ENCODE results near the gene PNMA1. TPM values are rescaled to one million over a fixed set of nuclear protein-coding genes. Genes with fewer than 3 reads are reported as not detected.
"Not testable (repeated sequence)": the region's sequence is repeated elsewhere in the genome, so short reads cannot be mapped to it uniquely, and the experiment has no call there.

PNMA1 gene
- total RNA-seq, 2 donors from 2014 or later = 26.7 to 29.2 TPM

DNA sequence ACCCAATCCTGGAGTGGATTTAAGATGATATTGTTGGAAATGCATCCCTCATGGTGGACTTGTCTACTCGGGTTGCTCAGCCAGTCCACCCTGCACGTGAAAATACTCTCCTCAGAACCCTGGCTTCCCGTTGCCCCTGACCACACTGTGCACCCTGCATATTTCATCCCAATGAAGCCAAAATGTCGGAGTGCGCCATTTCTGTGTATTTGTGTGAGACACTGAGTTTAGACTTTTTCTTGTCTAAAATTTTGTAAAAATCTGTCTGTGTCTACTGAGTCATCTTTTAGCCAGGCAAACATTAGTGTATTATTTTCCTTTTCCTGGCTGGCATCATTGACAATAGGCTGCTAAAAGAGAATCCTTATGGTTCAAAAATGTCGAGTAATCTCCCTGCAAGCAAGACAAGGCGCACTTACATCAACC, 485 bp upstream of the PNMA1 start:
- ATAC-seq = no peak
- Mint-ChIP-seq H3K9me3 (no peaks in the 10 kb centered on the region), H3K36me3 (peaks cover 15 to 31% of the 10 kb centered on the region in 2 donors)

GRCh38 chr14:73713206-73713802, 880 bp downstream of the PNMA1 start:
- DNase-seq (ENCODE audit: low spot score in 2 of 2) (no peak), ATAC-seq (peak in 1 of 2 donors; percentile 1)
- Mint-ChIP-seq H3K27ac (peak overlapping the region; percentile 96), H3K9me3 (no peaks in the 10 kb centered on the region), H3K36me3 (peaks cover 15 to 23% of the 10 kb centered on the region in 2 donors)

More for the DNA sequence above, 485 bp upstream of the PNMA1 start:
- no peak for DNase-seq (ENCODE audit: low spot score in 2 of 2)
- peak overlapping the region; percentile 94 to 96 for H3K27ac Mint-ChIP-seq

DNA sequence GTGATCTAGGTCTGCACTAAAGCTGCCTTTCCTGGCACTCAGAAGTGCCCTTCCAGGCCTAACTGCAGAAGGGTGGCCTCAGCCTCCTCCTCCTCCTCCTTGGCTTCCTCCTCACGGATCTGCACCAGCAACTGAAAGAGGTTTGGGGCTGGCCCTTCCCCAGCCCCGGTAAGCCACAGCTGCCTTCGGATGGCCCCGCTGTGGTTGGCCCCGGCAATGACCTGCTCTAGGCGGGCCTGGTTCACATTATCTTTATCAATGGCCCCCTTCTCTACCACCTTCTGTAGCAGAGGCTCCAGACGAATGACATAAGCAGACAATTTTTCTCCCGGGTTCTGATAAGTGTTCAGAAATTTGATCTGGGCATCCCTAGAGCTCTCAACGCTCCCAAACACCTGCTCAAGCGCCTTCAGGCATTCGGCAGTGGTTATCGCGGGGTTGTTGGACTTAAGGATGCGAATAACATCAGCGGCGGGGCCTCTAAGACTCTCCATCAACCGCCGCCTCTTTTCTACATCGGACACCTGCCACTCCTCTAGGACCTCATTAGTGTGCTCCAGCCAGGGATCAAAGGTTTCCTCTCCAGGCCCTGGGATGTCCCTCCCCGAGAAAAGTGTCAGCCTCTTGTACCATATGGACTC, 1.5 kb downstream of the PNMA1 start:
- Mint-ChIP-seq H3K9me3 (no peaks in the 10 kb centered on the region), H3K27ac (peak overlapping the region; percentile 96), H3K36me3 (peaks cover 15 to 19% of the 10 kb centered on the region in 2 donors)
- DNase-seq (ENCODE audit: low spot score in 2 of 2) (peak; percentile 52 to 80), ATAC-seq (peak; percentile 33 to 79)

DNA sequence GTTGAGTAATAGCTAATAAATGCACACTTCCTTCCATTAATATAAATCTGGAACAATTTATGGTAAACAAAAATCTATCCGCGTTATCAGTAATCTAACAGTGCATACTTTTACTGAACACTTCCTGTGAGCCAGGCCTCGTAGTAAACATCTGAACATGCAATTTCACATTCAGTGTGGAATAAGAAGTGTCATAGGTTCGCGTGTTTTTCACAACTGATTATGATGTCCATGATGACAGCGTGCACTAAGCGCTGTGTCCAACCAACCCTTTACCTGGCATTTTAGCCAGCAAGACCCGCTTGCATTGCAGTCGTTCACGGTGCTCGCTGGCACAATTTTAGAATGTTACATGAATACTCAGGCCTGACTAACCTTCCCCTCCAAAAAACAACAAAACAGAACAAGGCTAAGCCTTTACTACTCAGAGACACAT, 2.1 kb downstream of the PNMA1 start:
- peak overlapping the region; percentile 96 for H3K27ac Mint-ChIP-seq
- H3K9me3 Mint-ChIP-seq = no peaks in the 10 kb centered on the region
- no peak for DNase-seq (ENCODE audit: low spot score in 2 of 2)
- peaks cover 15 to 19% of the 10 kb centered on the region in 2 donors for H3K36me3 Mint-ChIP-seq
- ATAC-seq = peak in 1 of 2 donors; percentile 25

GRCh38 chr14:73710737-73711136, 3.4 kb downstream of the PNMA1 start:
- no peak for ATAC-seq
- no peak for DNase-seq (ENCODE audit: low spot score in 2 of 2)
- Mint-ChIP-seq H3K9me3 (no peaks in the 10 kb centered on the region), H3K36me3 (peaks cover 15 to 19% of the 10 kb centered on the region in 2 donors), H3K27ac (no peak overlapping the region)

DNA sequence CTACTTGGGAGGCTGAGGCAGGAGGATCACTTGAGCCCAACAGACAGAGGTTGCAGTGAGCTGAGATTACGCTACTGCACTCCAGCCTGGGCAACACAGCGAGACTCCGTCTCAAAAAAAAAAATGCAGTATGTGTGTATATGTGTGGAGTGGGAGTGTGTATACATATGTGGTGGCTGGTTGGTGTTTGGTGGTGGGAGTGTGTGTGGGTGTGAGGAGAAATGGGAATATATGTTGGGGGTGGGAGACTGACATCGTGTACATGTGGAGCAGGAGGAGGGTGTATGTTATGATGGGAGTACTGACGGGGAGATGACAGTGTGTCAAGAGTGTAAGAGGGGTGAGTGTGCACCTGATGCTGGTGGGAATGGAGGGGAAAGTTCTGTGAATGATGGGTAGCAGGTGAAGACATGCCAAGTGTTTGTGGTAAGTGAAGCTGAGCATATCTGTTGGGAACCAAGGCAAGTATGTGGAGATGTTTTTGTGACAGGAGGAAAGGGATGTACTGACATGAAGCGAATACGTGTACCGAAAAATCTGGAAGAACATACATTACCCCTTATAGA, 4.2 kb downstream of the PNMA1 start:
- H3K9me3 Mint-ChIP-seq = no peaks in the 10 kb centered on the region

GRCh38 chr14:73708076-73708475, 6.1 kb downstream of the PNMA1 start:
- DNase-seq (ENCODE audit: low spot score in 2 of 2); H3K9me3 Mint-ChIP-seq; H3K27ac Mint-ChIP-seq; ATAC-seq: not testable (repeated sequence)
- peaks cover 7 to 13% of the 10 kb centered on the region in 2 donors for H3K36me3 Mint-ChIP-seq

More for the DNA sequence above, 4.2 kb downstream of the PNMA1 start:
- no peak for ATAC-seq
- Mint-ChIP-seq H3K27ac (peak overlapping the region in 1 of 2 donors; percentile 11), H3K36me3 (peaks cover 15 to 19% of the 10 kb centered on the region in 2 donors)
- DNase-seq (ENCODE audit: low spot score in 2 of 2) = no peak

DNA sequence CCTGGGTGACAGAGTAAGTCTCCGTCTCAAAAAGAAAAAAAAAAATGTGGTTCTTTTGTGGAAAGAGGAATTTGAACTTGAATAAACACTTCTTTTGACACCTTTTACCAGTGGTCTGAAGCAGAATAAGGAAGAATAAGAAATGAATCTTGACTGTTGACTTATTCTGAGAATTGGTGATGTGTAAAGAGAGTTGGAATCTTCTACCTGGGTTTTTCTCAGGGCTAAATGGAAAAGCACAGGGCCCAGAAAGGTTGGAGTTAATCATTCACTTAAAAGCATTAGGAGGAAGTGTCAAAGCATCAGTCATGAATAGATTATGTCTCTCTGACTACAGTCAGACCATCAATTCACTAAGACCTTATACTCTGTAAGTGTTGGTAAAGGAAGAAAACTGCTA, 13.9 kb downstream of the PNMA1 start:
- Mint-ChIP-seq H3K27ac (peak overlapping the region; percentile 61 to 68), H3K36me3 (no peaks in the 10 kb centered on the region), H3K9me3 (no peaks in the 10 kb centered on the region)
- DNase-seq (ENCODE audit: low spot score in 2 of 2) (no peak), ATAC-seq (peak; percentile 58 to 68)

DNA sequence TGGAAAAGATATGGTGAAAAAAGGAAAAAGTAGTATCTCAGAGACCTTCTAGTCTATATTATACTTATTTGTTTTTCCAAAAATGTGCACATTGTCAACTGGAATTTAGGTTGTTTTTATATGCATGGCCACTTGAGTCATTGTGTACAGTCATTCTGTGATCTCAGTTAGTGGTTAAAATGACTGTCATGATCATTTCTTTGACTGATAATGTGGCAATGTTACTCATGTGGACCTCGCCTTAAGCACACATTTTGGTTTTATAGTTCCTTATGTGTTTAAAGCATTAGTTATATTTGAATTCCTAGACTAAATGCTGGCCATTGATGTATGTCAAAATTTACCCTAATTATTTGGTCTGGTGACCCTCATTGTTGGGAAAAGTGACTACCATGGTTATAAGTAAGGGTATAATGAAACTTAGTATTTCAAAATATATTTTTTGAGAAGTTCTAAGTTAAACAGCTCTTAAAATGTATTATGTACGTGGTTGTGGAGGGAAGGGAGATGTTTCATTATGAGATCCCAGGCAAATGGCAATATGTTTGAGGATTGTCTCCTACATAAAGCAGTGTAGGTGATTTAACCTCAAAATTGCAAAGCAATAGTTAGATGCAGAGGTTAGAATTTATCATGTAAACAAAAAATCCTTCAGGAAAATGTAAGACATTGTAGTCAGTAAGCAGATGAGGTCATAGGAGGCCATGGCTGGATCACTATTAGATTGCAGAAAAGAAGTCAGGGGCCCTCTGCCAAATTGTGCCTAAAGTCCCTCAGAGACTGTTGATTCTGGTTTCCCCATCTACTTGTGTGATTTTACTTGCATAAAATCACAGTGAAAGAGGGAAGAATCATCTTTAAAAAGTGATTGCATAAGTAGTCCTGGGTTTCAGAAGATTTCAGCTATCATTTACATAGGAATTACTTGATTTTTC, 17.5 kb downstream of the PNMA1 start:
- Mint-ChIP-seq H3K9me3 (no peaks in the 10 kb centered on the region), H3K36me3 (peaks cover 0 to 12% of the 10 kb centered on the region in 2 donors), H3K27ac (peak overlapping the region; percentile 86 to 99)
- ATAC-seq = peak; percentile 88 to 89
- DNase-seq (ENCODE audit: low spot score in 2 of 2) = no peak

DNA sequence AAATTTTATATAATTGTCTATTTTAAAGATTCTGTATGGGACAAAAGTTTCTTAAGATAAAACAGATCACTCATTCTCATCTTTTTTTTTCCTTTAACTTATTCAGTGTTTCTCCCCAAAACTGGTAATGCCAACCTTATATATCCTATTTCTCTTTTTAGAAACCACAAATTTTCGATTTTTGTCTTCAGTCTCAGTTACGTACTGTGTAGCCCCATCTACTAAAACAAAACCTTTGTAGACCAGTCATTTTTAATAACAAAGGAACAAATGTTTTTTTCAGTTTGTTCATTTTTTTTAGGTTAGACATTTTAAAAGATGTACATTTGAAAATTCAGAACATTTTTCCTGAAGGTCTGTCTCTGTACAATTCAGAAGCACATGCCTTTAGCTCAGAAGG, 18.2 kb downstream of the PNMA1 start:
- DNase-seq (ENCODE audit: low spot score in 2 of 2) = no peak
- Mint-ChIP-seq H3K27ac (peak overlapping the region; percentile 86 to 99), H3K36me3 (peaks cover 0 to 12% of the 10 kb centered on the region in 2 donors), H3K9me3 (no peaks in the 10 kb centered on the region)
- peak; percentile 23 to 38 for ATAC-seq

GRCh38 chr14:73695082-73695481, 19.1 kb downstream of the PNMA1 start:
- DNase-seq (ENCODE audit: low spot score in 2 of 2) (no peak), ATAC-seq (no peak)
- Mint-ChIP-seq H3K27ac (no peak overlapping the region), H3K36me3 (peaks cover 0 to 12% of the 10 kb centered on the region in 2 donors), H3K9me3 (no peaks in the 10 kb centered on the region)

DNA sequence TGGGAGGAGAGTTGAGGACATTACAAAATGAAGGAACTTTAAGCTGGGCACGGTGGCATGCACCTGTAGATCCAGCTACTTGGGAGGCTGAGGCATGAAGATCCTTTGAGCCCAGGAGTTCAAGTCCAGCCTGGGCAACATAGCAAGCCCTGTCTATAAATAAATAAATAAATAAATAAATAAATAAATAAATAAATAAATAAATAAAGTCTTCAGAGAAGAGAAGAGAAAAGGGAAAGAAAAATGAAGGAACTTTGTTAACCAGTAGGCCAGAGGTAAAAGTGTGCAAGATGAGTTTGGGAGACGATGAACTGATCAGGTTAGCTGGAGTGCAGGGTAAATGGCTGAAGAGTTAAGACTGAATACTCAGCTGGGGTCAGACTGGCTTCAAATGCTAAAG, 20.1 kb downstream of the PNMA1 start:
- ATAC-seq = no peak

GRCh38 chr14:73686901-73687300, 27.3 kb downstream of the PNMA1 start:
- H3K27ac Mint-ChIP-seq = peak overlapping the region in 1 of 2 donors; percentile 38
- H3K9me3 Mint-ChIP-seq = no peaks in the 10 kb centered on the region
- ATAC-seq = no peak
- no peak for DNase-seq (ENCODE audit: low spot score in 2 of 2)
- no peaks in the 10 kb centered on the region for H3K36me3 Mint-ChIP-seq

More for the DNA sequence above, 20.1 kb downstream of the PNMA1 start:
- peaks cover 0 to 12% of the 10 kb centered on the region in 2 donors for H3K36me3 Mint-ChIP-seq
- no peak overlapping the region for H3K27ac Mint-ChIP-seq
- no peak for DNase-seq (ENCODE audit: low spot score in 2 of 2)
- no peaks in the 10 kb centered on the region for H3K9me3 Mint-ChIP-seq

GRCh38 chr14:73685328-73685727, 28.9 kb downstream of the PNMA1 start:
- Mint-ChIP-seq H3K9me3 (no peaks in the 10 kb centered on the region), H3K36me3 (no peaks in the 10 kb centered on the region), H3K27ac (no peak overlapping the region)
- ATAC-seq (no peak), DNase-seq (ENCODE audit: low spot score in 2 of 2) (no peak)

DNA sequence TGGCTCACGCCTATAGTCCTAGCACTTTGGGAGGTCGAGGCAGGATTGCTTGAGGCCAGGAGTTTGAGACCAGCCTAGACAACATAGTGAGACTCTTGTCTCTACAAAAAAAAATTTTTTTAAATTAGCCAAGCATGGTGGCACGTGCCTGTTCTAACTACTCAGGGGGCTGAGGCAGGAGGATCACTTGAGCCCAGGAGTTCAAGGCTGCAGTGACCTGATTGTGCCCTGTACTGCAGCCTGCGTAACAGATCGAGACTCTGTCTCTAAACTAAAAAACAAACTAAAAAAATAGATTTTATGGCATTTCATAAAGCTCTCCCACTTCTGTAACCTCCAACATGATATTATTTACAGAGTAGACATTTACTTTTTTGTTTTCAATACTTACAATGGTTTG, 29.6 kb downstream of the PNMA1 start:
- no peaks in the 10 kb centered on the region for H3K9me3 Mint-ChIP-seq
- H3K36me3 Mint-ChIP-seq = no peaks in the 10 kb centered on the region
- no peak for ATAC-seq
- no peak for DNase-seq (ENCODE audit: low spot score in 2 of 2)
- H3K27ac Mint-ChIP-seq = no peak overlapping the region

DNA sequence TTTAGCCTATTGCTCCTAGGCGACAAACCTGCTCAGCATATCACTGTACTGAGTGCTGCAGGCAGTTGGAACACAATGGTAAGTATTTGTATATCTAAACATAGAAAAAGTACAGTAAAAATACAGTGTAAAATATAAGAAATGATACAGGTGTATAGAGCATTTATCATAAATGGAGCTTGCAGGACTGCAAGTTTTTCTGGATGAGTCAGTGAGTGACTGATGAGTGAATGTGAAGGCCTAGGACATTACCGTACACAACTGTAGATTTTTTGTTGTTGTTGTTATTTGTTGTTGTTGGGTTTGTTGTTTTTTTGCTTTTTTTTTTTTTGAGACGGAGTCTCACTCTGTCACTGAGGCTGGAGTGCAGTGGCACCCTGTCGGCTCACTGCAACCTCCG, 33.4 kb downstream of the PNMA1 start:
- Mint-ChIP-seq H3K9me3 (no peaks in the 10 kb centered on the region), H3K27ac (no peak overlapping the region), H3K36me3 (no peaks in the 10 kb centered on the region)
- ATAC-seq = no peak
- no peak for DNase-seq (ENCODE audit: low spot score in 2 of 2)

Data from activated naive CD4-positive, alpha-beta T cell treated with anti-CD3 and anti-CD28 coated beads, Interleukin-2, amount 50 U/mL, for 72 hours (primary cell).